Suprapubic skin (tissue), 4 donors: Measurements from ENCODE around the gene HIP1.

Source experiments
- CTCF ChIP-seq, 2 donors: fragments of 200-600 bp in 1 of 2; fragments of 450-650 bp in 1 of 2; sonication (generic) in 1 of 2; IDR thresholded peaks; one replicate each; pipeline ENCODE4 v1.5.1; 2016 to 2019; ENCODE audit warnings: antibody characterized with exemption in 2 of 2, mild to moderate bottlenecking in 1 of 2, moderate library complexity in 1 of 2
- EP300 ChIP-seq: sonication (generic); formaldehyde crosslinking; IDR thresholded peaks from one replicate; pipeline ENCODE4 v1.6.1; 2017; ENCODE audit warnings: antibody characterized with exemption
- POLR2A ChIP-seq, 2 donors: fragments of 450-650 bp; IDR thresholded peaks; one replicate each; pipeline ENCODE4 v1.6.1; 2017; ENCODE audit warnings: antibody characterized with exemption in 2 of 2, mild to moderate bottlenecking in 2 of 2, moderate library complexity in 2 of 2
- POLR2AphosphoS5 ChIP-seq, 3 donors: sonication (generic); formaldehyde crosslinking; IDR thresholded peaks; one replicate each; pipeline ENCODE4 v1.6.1; 2017; ENCODE audit warnings: antibody characterized with exemption in 3 of 3

GRCh38 chr7:75652788-75653187 is 86.0 kb downstream of the HIP1 start:
- TF ChIP-seq POLR2AphosphoS5 (IDR thresholded peaks at IDR 0.05) (no peak), POLR2A (IDR thresholded peaks at IDR 0.05) (no peak), CTCF (IDR thresholded peaks at IDR 0.05) (no peak), EP300 (no peak)
